HFF-Myc (cell line): ENCODE measurements around the gene BRMS1L.
"Not testable (repeated sequence)": the region's sequence is repeated elsewhere in the genome, so short reads cannot be mapped to it uniquely, and the experiment has no call there.

Source experiments
- DNase-seq: peaks from one replicate; pipeline ENCODE4 v3.0.0-alpha.2; 2011; ENCODE audit warnings: low read depth; ENCODE audit errors: extremely low read depth
- H3K4me3 ChIP-seq: replicated peaks from 2 replicates; pipeline ENCODE4 v1.5.1; 2011; ENCODE audit warnings: low read depth, mild to moderate bottlenecking, control low read depth, low read length
- CTCF ChIP-seq: IDR thresholded peaks from 2 replicates; pipeline ENCODE4 v1.5.1; 2012; ENCODE audit warnings: mild to moderate bottlenecking, low read depth, low read length, control low read depth; ENCODE audit errors: missing control alignments

BRMS1L gene

DNA sequence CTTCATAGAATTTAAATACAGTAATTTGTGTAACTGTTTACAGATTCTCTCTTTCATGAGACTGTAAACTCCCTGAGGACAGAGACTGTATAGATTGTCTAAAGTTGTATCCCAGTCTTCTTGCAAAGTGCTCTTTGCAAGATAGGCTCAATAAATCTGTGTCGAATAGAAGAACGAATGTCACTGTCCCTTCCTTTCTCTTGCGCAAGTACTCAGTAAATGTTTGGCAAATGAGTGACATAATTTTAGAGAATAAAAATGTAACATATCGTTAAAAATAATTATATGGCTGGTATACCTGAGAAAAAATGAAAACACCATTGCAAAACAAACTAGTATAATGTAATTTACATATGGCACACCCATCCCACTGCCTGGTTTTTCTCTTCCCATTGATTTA is 15.2 kb upstream of the BRMS1L start:
- TF ChIP-seq CTCF: no peak
- no peak overlapping the region for H3K4me3 ChIP-seq

GRCh38 chr14:35814371-35815005 is 11.7 kb upstream of the BRMS1L start:
- DNase-seq: peak; percentile 26
- TF ChIP-seq CTCF: peak; percentile 82
- no peak overlapping the region for H3K4me3 ChIP-seq

More for the DNA sequence above, 15.2 kb upstream of the BRMS1L start:
- DNase-seq: no peak

DNA sequence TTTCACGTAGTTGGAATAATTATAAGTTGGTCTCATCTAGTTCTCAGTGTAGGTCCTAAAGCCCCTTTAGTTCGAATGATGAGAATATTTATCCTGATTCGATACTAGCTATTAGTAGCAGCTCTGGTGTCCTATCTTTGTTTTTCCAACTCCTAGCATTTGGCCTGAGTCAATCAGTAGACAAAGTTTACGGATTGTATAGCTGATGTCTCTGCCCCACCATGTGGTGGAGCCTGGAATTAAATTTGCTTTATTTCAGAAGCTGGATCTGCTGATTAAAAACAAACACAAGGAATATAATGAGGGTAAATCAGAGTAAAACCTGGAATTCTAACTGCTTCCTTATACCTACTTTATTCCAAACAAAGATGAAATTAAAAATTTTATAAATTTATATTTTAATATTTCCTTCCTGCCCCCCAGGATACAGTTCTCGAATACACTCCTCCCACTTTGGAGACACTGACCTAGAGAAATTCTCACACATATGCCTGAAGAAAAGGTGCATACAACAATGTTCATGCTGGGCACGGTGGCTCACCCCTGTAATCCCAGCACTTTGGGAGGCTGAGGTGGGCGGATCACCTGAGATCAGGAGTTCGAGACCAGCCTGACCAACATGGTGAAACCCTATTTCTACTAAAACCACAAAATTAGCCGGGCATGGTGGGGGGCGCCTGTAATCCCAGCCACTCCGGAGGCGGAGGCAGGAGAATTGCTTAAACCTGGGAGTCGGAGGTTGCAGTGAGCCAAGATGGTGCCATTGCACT is 7.6 kb upstream of the BRMS1L start:
- TF ChIP-seq CTCF: peak; percentile 54
- no peak overlapping the region for H3K4me3 ChIP-seq
- peak; percentile 19 for DNase-seq

DNA sequence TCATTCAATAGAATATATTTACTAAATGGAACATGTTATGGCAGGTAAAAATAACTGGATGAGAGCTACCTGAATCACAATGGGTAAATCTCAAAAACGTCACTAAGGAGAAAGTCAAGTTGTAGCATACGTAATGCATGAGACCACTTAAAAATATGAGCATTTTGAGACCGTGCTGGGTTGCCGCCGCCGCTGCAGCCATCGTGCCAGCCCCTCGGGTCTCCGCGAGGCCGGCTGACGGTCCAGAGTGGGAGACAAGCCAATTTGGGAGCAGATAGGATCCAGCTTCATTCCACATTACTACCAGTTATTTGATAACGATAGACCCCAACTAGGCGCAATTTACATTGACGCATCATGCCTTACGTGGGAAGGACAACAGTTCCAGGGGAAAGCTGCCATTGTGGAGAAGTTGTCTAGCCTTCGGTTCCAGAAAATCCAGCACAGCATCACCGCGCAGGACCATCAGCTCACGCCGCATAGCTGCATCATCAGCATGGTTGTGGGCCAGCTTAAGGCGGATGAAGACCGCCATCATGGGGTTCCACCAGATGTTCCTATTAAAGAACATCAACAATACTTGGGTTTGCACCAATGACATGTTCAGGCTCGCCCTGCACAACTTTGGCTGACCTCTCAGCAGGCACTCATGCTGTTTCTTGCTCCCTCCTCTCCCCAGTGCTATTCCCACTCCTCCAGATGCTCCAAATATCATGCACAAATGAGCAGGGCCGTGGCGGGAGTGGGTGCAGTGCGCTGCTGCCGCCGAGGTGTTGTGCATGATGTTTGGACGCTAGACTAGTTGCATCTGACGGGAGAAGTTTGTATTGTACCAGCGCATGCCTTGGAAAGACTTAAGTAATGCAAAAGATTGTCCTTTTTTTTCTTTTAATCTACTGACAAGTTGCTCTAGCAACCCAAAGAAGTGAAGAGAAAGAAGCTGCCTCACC is 6.3 kb upstream of the BRMS1L start:
- TF ChIP-seq CTCF: no peak
- no peak overlapping the region for H3K4me3 ChIP-seq
- no peak for DNase-seq

DNA sequence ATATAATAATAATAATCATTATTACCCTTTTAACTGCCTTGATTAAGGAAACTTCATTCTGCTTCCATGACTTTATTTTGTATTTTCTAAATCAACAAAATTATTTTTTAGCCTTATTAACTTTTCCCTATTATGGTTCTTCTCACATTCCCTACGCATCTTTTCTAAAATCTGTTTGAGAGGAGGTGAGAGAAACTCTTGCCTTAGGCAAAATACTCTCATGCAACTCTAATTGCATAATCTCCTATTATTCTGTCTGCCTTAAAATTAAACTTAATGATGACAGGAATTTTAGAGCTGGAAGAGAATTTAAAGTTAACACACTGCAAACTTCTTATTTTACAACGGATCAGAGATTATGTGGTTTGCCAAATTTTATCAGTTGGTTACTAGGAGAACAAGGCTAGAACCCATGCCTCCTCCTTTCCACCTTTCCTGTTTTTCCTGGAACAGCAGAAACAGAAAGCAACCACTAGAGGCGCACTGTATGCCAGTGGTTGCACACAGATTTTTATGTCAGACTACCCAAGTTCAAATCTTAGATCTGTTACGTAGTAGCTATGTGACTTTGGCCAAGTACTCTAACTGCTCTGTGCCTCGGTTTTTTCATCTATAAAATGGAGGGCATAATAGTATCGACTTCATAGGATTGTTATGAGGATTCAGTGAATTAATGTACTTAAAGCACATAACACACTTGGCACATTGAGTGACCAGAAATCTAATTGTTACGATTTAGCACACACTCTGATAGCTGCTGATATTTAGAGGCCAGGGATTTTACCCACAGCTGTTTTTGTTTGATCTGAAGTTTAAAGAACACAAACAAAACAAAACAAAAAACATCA is 4.3 kb upstream of the BRMS1L start:
- DNase-seq: peak; percentile 21
- TF ChIP-seq CTCF: peak; percentile 88
- no peak overlapping the region for H3K4me3 ChIP-seq

DNA sequence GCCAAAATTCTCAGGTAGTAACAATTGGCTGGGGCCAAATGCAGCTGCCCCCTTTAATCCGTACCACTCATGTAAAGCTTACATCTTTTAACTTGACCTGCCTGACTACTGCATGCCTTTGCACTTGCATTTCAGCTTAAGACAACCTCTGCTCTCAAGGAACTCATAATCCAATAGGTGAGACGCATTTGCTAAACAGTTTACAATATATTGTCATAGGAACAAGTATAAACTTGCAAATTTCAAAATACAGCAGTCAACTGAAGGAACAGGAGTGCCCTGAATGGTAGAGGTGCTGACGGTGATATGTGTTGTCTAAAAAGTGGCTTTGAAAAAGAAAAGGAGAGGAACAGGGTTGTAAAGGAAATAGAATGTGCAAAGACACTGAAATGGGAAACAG is 3.6 kb upstream of the BRMS1L start:
- TF ChIP-seq CTCF: no peak
- H3K4me3 ChIP-seq: no peak overlapping the region
- DNase-seq: no peak

GRCh38 chr14:35824446-35825165 is 1.5 kb upstream of the BRMS1L start:
- not testable (repeated sequence) for DNase-seq, H3K4me3 ChIP-seq
